ENCODE measurements around the gene CDCA3. TPM values are rescaled to one million over a fixed set of nuclear protein-coding genes. Genes with fewer than 3 reads are reported as not detected.

Gene CDCA3
- total and polyA plus RNA-seq, 2 experiments from 2014 or later, result 47.4 to 75.6 TPM

DNA sequence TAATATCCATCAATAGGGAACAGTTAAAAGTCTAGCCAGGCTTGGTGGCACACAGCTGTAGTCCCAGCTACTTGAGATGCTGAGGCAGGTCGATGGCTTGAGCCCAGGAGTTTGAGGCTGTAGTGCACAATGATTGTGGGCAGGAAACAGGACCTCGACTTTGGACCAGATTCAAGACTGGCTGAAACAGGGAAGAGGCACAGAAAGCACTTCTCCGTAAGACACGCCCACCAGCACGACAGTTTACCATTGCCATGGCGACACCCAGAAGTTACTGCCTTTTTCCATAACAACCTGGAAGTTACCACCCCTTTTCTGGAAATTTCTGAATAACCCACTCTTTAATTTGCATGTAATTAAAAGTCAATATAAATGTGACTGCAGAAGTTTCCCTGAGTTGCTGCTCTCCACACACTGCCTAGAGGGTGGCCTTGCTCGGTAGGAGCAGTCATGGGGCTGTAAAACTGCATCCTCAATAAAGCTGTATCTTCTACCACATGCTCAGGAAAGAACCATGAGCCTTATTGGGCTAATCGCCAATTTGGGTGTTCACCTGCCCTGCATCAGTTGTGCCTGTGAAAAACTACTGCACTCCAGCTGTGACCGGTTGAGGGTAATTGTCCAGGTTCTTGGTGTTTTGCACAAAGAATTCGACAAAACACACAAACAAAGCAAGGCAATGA, 48.9 kb upstream of the CDCA3 start (continued):
- TF ChIP-seq ZNF462 (CRISPR knock-in tag; IDR thresholded peaks at IDR 0.05), result no peak
- TF ChIP-seq JUNB (IDR thresholded peaks at IDR 0.05; ENCODE audit: unreplicated experiment), result no peak
- no peak for TF ChIP-seq EZH2 (IDR thresholded peaks at IDR 0.05; ENCODE audit: low read depth, unreplicated experiment)
- TF ChIP-seq STAT1 (IDR thresholded peaks at IDR 0.05; ENCODE audit: unreplicated experiment), result no peak

GRCh38 chr12:6899427-6899826, 48.3 kb upstream of the CDCA3 start:
- no peak overlapping the region for H3K4me2 ChIP-seq
- no peak overlapping the region for H2AFZ ChIP-seq
- Mint-ChIP-seq H3K27me3 (ENCODE audit: insufficient read depth, low read depth, poor library complexity) (peaks cover 11% of the 10 kb centered on the region), H3K4me1 (no peaks in the 10 kb centered on the region; the same call in 1 of the 3 replicates), H3K4me3 (no peak overlapping the region), H3K36me3 (ENCODE audit: low read depth) (no peaks in the 10 kb centered on the region), H3K27ac (no peak overlapping the region), H3K9me3 (no peaks in the 10 kb centered on the region)
- no peaks in the 10 kb centered on the region for H3F3A ChIP-seq (replicated peaks; ENCODE audit: low read depth)
- no peaks in the 10 kb centered on the region for H3K9me2 ChIP-seq (ENCODE audit: insufficient read depth)
- H3K4me3 ChIP-seq, result no peak overlapping the region
- no peaks in the 10 kb centered on the region for H4K20me1 ChIP-seq (replicated peaks; ENCODE audit: insufficient read depth)
- H3K27ac ChIP-seq (ENCODE audit: low read depth), result no peak overlapping the region
- no peaks in the 10 kb centered on the region for H3K36me3 ChIP-seq (ENCODE audit: insufficient read depth)
- no peak for DNase-seq (ENCODE audit: low spot score)
- ATAC-seq, result no peak
- H3K27me3 ChIP-seq (ENCODE audit: insufficient read depth), result no peaks in the 10 kb centered on the region
- H3K79me2 ChIP-seq (replicated peaks; ENCODE audit: insufficient read depth), result no peaks in the 10 kb centered on the region
- H3K4me1 ChIP-seq (ENCODE audit: insufficient read depth), result peaks cover 10% of the 10 kb centered on the region
- TF ChIP-seq ZNF114 (CRISPR knock-in tag; IDR thresholded peaks at IDR 0.05) (no peak), ZNF462 (CRISPR knock-in tag; IDR thresholded peaks at IDR 0.05) (no peak), ZNF331 (CRISPR knock-in tag; IDR thresholded peaks at IDR 0.05; ENCODE audit: low read depth) (no peak)

Measured in GM23338 (cell line).